ENCODE results near the gene SOX2.

Gene SOX2

GRCh38 chr3:181687731-181688130, 24.0 kb upstream of the SOX2 start:
- Histone ChIP-seq H3K27me3 (ENCODE audit: insufficient read depth, low read length, poor library complexity, severe bottlenecking) (no peaks in the 10 kb centered on the region), H4K20me1 (ENCODE audit: insufficient read depth, low read length, poor library complexity, severe bottlenecking) (no peaks in the 10 kb centered on the region), H3K4me1 (ENCODE audit: insufficient read depth, low read length, poor library complexity, severe bottlenecking) (no peaks in the 10 kb centered on the region), H3K36me3 (ENCODE audit: insufficient read depth, low read length) (no peaks in the 10 kb centered on the region), H3K9me2 (replicated peaks; ENCODE audit: low read depth, low read length) (no peaks in the 10 kb centered on the region), H3K4me3 (ENCODE audit: low read length, poor library complexity, severe bottlenecking) (no peak overlapping the region), H3K9me3 (ENCODE audit: insufficient read depth, low read depth, low read length) (no peaks in the 10 kb centered on the region), H3K4me2 (ENCODE audit: low read depth, low read length, poor library complexity, severe bottlenecking) (no peak overlapping the region), H2AFZ (ENCODE audit: low read length) (no peak overlapping the region), H3K79me2 (ENCODE audit: insufficient read depth, low read length) (no peaks in the 10 kb centered on the region), H3F3A (ENCODE audit: low read depth) (no peaks in the 10 kb centered on the region), H3K9ac (ENCODE audit: low read depth, low read length, poor library complexity, severe bottlenecking) (no peak overlapping the region)
- TF ChIP-seq CTCF (conservative IDR thresholded peaks at IDR 0.05; ENCODE audit: low read length) (no peak), EZH2phosphoT487 (IDR thresholded peaks at IDR 0.05; ENCODE audit: borderline replicate concordance) (no peak)

GRCh38 chr3:181689546-181689945, 22.2 kb upstream of the SOX2 start:
- Histone ChIP-seq H3K9me2 (replicated peaks; ENCODE audit: low read depth, low read length) (no peaks in the 10 kb centered on the region), H3K4me3 (ENCODE audit: low read length, poor library complexity, severe bottlenecking) (no peak overlapping the region), H3K4me1 (ENCODE audit: insufficient read depth, low read length, poor library complexity, severe bottlenecking) (no peaks in the 10 kb centered on the region), H3F3A (ENCODE audit: low read depth) (no peaks in the 10 kb centered on the region), H3K9me3 (ENCODE audit: insufficient read depth, low read depth, low read length) (no peaks in the 10 kb centered on the region), H4K20me1 (ENCODE audit: insufficient read depth, low read length, poor library complexity, severe bottlenecking) (no peaks in the 10 kb centered on the region), H3K36me3 (ENCODE audit: insufficient read depth, low read length) (no peaks in the 10 kb centered on the region), H3K4me2 (ENCODE audit: low read depth, low read length, poor library complexity, severe bottlenecking) (no peak overlapping the region), H3K79me2 (ENCODE audit: insufficient read depth, low read length) (no peaks in the 10 kb centered on the region), H3K27me3 (ENCODE audit: insufficient read depth, low read length, poor library complexity, severe bottlenecking) (no peaks in the 10 kb centered on the region), H3K9ac (ENCODE audit: low read depth, low read length, poor library complexity, severe bottlenecking) (no peak overlapping the region), H2AFZ (ENCODE audit: low read length) (no peak overlapping the region)
- no peak for TF ChIP-seq CTCF (conservative IDR thresholded peaks at IDR 0.05; ENCODE audit: low read length)
- TF ChIP-seq EZH2phosphoT487 (IDR thresholded peaks at IDR 0.05; ENCODE audit: borderline replicate concordance), result no peak

- Histone ChIP-seq H2AFZ (ENCODE audit: low read length) (no peak overlapping the region), H3F3A (ENCODE audit: low read depth) (no peaks in the 10 kb centered on the region), H3K9ac (ENCODE audit: low read depth, low read length, poor library complexity, severe bottlenecking) (no peak overlapping the region), H3K9me3 (ENCODE audit: insufficient read depth, low read depth, low read length) (no peaks in the 10 kb centered on the region), H4K20me1 (ENCODE audit: insufficient read depth, low read length, poor library complexity, severe bottlenecking) (no peaks in the 10 kb centered on the region), H3K4me3 (ENCODE audit: low read length, poor library complexity, severe bottlenecking) (no peak overlapping the region), H3K27me3 (ENCODE audit: insufficient read depth, low read length, poor library complexity, severe bottlenecking) (no peaks in the 10 kb centered on the region), H3K4me1 (ENCODE audit: insufficient read depth, low read length, poor library complexity, severe bottlenecking) (no peaks in the 10 kb centered on the region), H3K36me3 (ENCODE audit: insufficient read depth, low read length) (no peaks in the 10 kb centered on the region), H3K4me2 (ENCODE audit: low read depth, low read length, poor library complexity, severe bottlenecking) (no peak overlapping the region), H3K9me2 (replicated peaks; ENCODE audit: low read depth, low read length) (no peaks in the 10 kb centered on the region), H3K79me2 (ENCODE audit: insufficient read depth, low read length) (no peaks in the 10 kb centered on the region)
- TF ChIP-seq CTCF (conservative IDR thresholded peaks at IDR 0.05; ENCODE audit: low read length), result no peak
- no peak for TF ChIP-seq EZH2phosphoT487 (IDR thresholded peaks at IDR 0.05; ENCODE audit: borderline replicate concordance)
Measured at GRCh38 chr3:181690769-181691168, 21.0 kb upstream of the SOX2 start.

Measured in Loucy (cell line).